Naive thymus-derived CD4-positive, alpha-beta T cell (primary cell): ENCODE results near the gene EPHX1. TPM values are rescaled to one million over a fixed set of nuclear protein-coding genes. Genes with fewer than 3 reads are reported as not detected.
A peak's percentile ranks its signal among the peaks of the same experiment; 100 is the strongest.

Experiments
- ATAC-seq: fragments of 150-1000 bp; cut with Tn5 transposase; 2 replicates; pipeline ENCODE4 v1.10.0; 2021; ENCODE audit warnings: mild to moderate bottlenecking, moderate library complexity
- CTCF ChIA-PET: fragments of 350-600 bp; sonication (Branson Sonifier 250); formaldehyde crosslinking; loops from one replicate; lab custom pipeline; 2021; ENCODE audit warnings: antibody characterized with exemption; lab: Charles Lee
- POLR2A ChIA-PET: fragments of 350-600 bp; sonication (Branson Sonifier 250); formaldehyde crosslinking; loops from one replicate; lab custom pipeline; 2021; ENCODE audit warnings: antibody characterized with exemption, inconsistent platforms; lab: Charles Lee
- DNase-seq, 9 donors: peaks; one replicate each; pipeline versions ENCODE4 v3.0.0 to v3.0.0-alpha.2; 2020 to 2022; ENCODE audit warnings: mixed read lengths in 1 of 9
- H3K27ac ChIP-seq: one replicate; pipeline ENCODE4 v1.7.0; 2013; ENCODE audit warnings: mild to moderate bottlenecking, low read depth, low read length, moderate library complexity
- H3K27me3 ChIP-seq, 2 donors: one replicate each; pipeline ENCODE4 v1.7.0; 2013; ENCODE audit warnings: low read length in 2 of 2, mild to moderate bottlenecking in 2 of 2, moderate library complexity in 2 of 2; ENCODE audit not compliant: control insufficient read depth in 2 of 2, insufficient read depth in 2 of 2
- H3K36me3 ChIP-seq, 3 experiments: 1 replicate in 2 of 3; 2 replicates in 1 of 3; pipeline ENCODE4 v1.7.0; 2013; ENCODE audit warnings: low read length in 3 of 3, mild to moderate bottlenecking in 3 of 3, moderate library complexity in 1 of 3; ENCODE audit not compliant: insufficient read depth in 3 of 3, control insufficient read depth in 2 of 3
- H3K4me1 ChIP-seq, 2 donors: one replicate each; pipeline ENCODE4 v1.7.0; 2013; ENCODE audit warnings: low read length in 2 of 2, mild to moderate bottlenecking in 2 of 2, moderate library complexity in 1 of 2; ENCODE audit not compliant: control insufficient read depth in 2 of 2, insufficient read depth in 2 of 2
- H3K4me3 ChIP-seq: 2 replicates; pipeline ENCODE4 v1.7.0; 2013; ENCODE audit warnings: mild to moderate bottlenecking, low read length
- H3K9me3 ChIP-seq, 3 experiments: 1 replicate in 2 of 3; 2 replicates in 1 of 3; pipeline ENCODE4 v1.7.0; 2013; ENCODE audit warnings: low read length in 3 of 3; ENCODE audit not compliant: control insufficient read depth in 2 of 3
- H3K27ac Mint-ChIP-seq, 9 donors: one replicate each; pipeline ENCODE4 v1.8.0; 2020 to 2022; ENCODE audit warnings: mixed read lengths in 9 of 9, mild to moderate bottlenecking in 8 of 9, moderate library complexity in 5 of 9, inconsistent platforms in 2 of 9
- H3K27me3 Mint-ChIP-seq, 5 donors: one replicate each; pipeline ENCODE4 v1.8.0; 2021 to 2022; ENCODE audit warnings: mixed read lengths in 5 of 5, mild to moderate bottlenecking in 1 of 5
- H3K36me3 Mint-ChIP-seq, 5 donors: one replicate each; pipeline ENCODE4 v1.8.0; 2020 to 2022; ENCODE audit warnings: mixed read lengths in 5 of 5, mild to moderate bottlenecking in 3 of 5, inconsistent platforms in 1 of 5
- H3K4me1 Mint-ChIP-seq, 7 donors: one replicate each; pipeline ENCODE4 v1.8.0; 2020 to 2022; ENCODE audit warnings: mixed read lengths in 7 of 7, mild to moderate bottlenecking in 3 of 7, inconsistent platforms in 1 of 7
- H3K4me3 Mint-ChIP-seq, 10 donors: one replicate each; pipeline ENCODE4 v1.8.0; 2020 to 2022; ENCODE audit warnings: mild to moderate bottlenecking in 10 of 10, mixed read lengths in 10 of 10, moderate library complexity in 6 of 10, inconsistent platforms in 2 of 10
- H3K9me3 Mint-ChIP-seq, 11 donors: one replicate each; pipeline ENCODE4 v1.8.0; 2020 to 2022; ENCODE audit warnings: mixed read lengths in 11 of 11, mild to moderate bottlenecking in 4 of 11, inconsistent platforms in 1 of 11, moderate library complexity in 1 of 11
- intact Hi-C, 2 donors: fragments of 100-400 bp; cut with micrococcal nuclease; formaldehyde crosslinking; loops; one replicate each; pipeline ENCODE4 v1.15.1; 2023
- polyA plus RNA-seq, 2 donors: library from polyadenylated mRNA; unstranded; fragments of 300-500 nt; fragmentation: Illumina TruSeq; gene quantifications; one replicate each; pipeline ENCODE4 v1.2.3, GENCODE V29; 2021
- total RNA-seq, 6 experiments: library from RNA in 5 of 6; stranded (reverse) in 5 of 6; gene quantifications; 1 replicate in 5 of 6; 2 replicates in 1 of 6; pipeline ENCODE4 v1.2.3 and lab custom pipeline; 2021 to 2026

Gene EPHX1
- total and polyA plus RNA-seq, 7 experiments from 2014 or later, result 0.66 to 3.2 (median 2.0) TPM

DNA sequence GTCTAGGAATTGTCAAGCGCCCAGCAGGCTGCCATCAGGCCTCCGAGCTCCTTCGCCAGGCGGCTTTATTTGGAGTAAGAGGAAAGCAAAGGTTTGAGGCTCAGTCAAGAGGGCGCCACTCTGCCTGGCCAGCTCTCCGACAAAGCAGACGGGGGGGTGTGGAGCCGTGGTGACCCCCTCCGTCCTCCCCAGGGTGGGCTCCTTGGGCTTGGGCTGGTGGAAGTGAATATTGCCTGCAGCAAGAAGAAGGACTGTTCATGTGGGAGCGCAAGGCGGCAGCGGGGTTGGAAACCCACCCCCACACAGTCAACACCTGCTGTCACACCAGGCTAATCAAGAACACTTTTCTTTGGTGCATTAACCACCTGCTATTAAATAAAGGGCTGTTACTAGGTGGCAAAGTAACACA lies 14.6 kb downstream of the EPHX1 start:
- no peak overlapping the region for H3K27ac ChIP-seq
- Mint-ChIP-seq H3K27ac (no peak overlapping the region), H3K4me3 (no peak overlapping the region), H3K4me1 (peaks cover 0 to 4% (median 0%) of the 10 kb centered on the region in 7 donors), H3K27me3 (peaks cover 0 to 10% (median 0%) of the 10 kb centered on the region in 5 donors), H3K36me3 (no peaks in the 10 kb centered on the region), H3K9me3 (no peaks in the 10 kb centered on the region)
- no peaks in the 10 kb centered on the region for H3K4me1 ChIP-seq
- no peaks in the 10 kb centered on the region for H3K27me3 ChIP-seq
- CTCF ChIA-PET, result no interaction called here
- POLR2A ChIA-PET, result no interaction called here
- H3K9me3 ChIP-seq, result no peaks in the 10 kb centered on the region
- DNase-seq, result no peak
- intact Hi-C loops, result no loop called here
- H3K36me3 ChIP-seq, result no peaks in the 10 kb centered on the region
- no peak for ATAC-seq
- no peak overlapping the region for H3K4me3 ChIP-seq

DNA sequence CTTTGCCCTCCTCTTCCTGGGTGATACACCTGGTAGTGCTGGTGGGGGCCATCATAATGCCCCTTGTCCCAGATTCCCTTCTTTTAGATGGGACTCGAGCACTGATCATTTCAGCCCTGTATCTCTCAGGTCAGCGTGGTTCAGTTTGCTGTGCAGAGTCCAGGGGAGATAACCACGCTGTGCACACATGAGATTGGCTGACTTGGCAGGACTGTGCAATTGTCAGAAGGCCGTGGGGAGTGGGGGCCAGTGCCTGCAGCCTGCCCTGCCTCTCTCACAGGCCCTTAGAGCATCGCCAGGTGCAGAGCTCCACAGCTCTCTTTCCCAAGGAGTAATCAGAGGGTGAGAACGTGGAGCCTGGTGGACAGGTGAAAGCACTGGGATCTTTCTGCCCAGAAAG lies 15.2 kb downstream of the EPHX1 start:
- Histone ChIP-seq H3K9me3 (no peaks in the 10 kb centered on the region), H3K27me3 (no peaks in the 10 kb centered on the region), H3K4me3 (no peak overlapping the region), H3K4me1 (no peaks in the 10 kb centered on the region), H3K27ac (no peak overlapping the region), H3K36me3 (no peaks in the 10 kb centered on the region)
- DNase-seq (no peak), ATAC-seq (no peak)
- H3K27ac Mint-ChIP-seq, result no peak overlapping the region
- H3K27me3 Mint-ChIP-seq, result peaks cover 0 to 10% (median 0%) of the 10 kb centered on the region in 5 donors
- ChIA-PET POLR2A (no interaction called here), CTCF (no interaction called here)
- H3K4me1 Mint-ChIP-seq, result peaks cover 0 to 4% (median 0%) of the 10 kb centered on the region in 7 donors
- H3K4me3 Mint-ChIP-seq, result no peak overlapping the region
- intact Hi-C loops, result no loop called here
- no peaks in the 10 kb centered on the region for H3K9me3 Mint-ChIP-seq
- no peaks in the 10 kb centered on the region for H3K36me3 Mint-ChIP-seq

DNA sequence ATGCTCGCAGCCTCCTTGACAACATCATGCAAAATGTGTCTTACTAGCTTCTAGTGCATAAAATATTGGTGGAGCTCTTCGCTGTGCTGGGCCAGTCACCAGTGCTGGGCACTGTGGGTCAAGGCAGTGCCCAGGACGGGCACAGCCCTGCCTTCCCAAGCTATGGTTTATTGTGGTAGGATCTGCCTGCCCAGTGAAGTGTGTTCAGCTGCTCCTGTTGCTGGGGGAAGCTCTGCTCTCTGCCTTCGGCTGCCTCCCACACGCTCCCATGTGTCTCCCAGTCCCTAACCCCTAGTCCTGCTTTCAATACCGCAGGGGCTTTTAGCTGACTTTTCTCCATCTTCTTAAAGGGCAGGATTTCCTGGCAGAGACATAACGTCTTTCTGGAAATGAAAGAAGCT lies 15.7 kb downstream of the EPHX1 start:
- no peak overlapping the region for H3K4me3 ChIP-seq
- H3K36me3 ChIP-seq, result no peaks in the 10 kb centered on the region
- no peaks in the 10 kb centered on the region for H3K4me1 ChIP-seq
- POLR2A ChIA-PET, result interaction anchor here (0.6 to 1.2 kb wide), 2 partner anchors 9 to 13 kb away, joined by 3 read pairs; no protein-coding TSS in a partner anchor
- Mint-ChIP-seq H3K4me1 (peaks cover 0 to 4% (median 0%) of the 10 kb centered on the region in 7 donors), H3K4me3 (no peak overlapping the region), H3K27me3 (peaks cover 0 to 6% (median 0%) of the 10 kb centered on the region in 5 donors), H3K9me3 (no peaks in the 10 kb centered on the region), H3K36me3 (no peaks in the 10 kb centered on the region), H3K27ac (no peak overlapping the region)
- ATAC-seq (no peak), DNase-seq (no peak)
- intact Hi-C loops, result no loop called here
- no peak overlapping the region for H3K27ac ChIP-seq
- H3K27me3 ChIP-seq, result no peaks in the 10 kb centered on the region
- H3K9me3 ChIP-seq, result no peaks in the 10 kb centered on the region
- CTCF ChIA-PET, result no interaction called here

DNA sequence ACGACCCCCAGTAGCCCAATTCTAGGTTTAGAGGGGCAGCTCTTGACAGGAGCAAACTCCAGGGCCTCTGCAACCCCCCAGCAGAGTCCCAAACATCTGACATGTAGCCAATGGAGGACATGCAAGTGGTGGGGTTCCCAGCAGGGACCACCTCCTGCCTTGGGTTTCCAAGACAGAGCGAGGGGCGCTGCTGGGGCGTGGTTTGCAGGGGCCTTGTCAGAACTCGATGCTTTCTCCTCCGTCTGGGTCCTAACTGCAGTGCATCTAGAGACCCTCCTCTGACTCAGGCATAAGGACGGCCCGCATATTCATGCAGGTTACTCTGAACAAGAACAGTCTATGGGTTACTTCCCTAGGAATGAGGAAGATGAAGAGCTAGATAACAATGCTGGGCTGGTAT lies 17.2 kb downstream of the EPHX1 start:
- Histone ChIP-seq H3K36me3 (no peaks in the 10 kb centered on the region), H3K27ac (no peak overlapping the region), H3K9me3 (no peaks in the 10 kb centered on the region), H3K4me3 (no peak overlapping the region), H3K4me1 (no peaks in the 10 kb centered on the region), H3K27me3 (no peaks in the 10 kb centered on the region)
- ChIA-PET CTCF (no interaction called here), POLR2A (interaction anchor here (1.3 kb wide), 1 partner anchor 13 kb away, joined by 3 read pairs; no protein-coding TSS in a partner anchor)
- Mint-ChIP-seq H3K36me3 (no peaks in the 10 kb centered on the region), H3K9me3 (no peaks in the 10 kb centered on the region), H3K4me1 (peaks cover 0 to 4% (median 0%) of the 10 kb centered on the region in 7 donors), H3K27ac (no peak overlapping the region), H3K27me3 (peaks cover 0 to 2% (median 0%) of the 10 kb centered on the region in 5 donors), H3K4me3 (no peak overlapping the region)
- intact Hi-C loops, result no loop called here
- ATAC-seq (no peak), DNase-seq (no peak)

DNA sequence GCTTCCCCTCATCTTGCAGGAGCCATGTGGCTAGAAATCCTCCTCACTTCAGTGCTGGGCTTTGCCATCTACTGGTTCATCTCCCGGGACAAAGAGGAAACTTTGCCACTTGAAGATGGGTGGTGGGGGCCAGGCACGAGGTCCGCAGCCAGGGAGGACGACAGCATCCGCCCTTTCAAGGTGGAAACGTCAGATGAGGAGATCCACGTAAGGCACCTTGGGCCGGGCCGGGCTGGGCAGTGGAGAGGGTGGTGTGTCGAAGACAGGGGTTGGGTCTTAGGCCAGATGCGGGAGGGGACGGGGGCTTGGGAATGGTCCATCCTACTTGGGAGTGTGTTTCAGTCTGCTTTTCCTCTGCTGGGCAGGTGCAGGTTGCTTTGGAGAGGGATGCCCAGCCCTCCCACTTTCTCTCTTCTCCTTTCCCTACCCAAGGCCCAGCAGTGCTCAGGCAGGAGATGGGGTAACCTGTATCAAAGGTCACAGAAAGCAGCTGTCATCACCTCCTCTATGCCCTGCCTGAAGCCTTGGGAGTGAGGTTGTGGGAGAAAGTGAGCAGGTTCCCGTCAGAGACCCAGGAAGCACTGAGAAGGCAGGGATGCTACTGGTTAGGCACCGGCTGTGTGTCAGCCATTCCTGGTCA lies 18.9 kb downstream of the EPHX1 start:
- ATAC-seq (no peak), DNase-seq (no peak)
- Mint-ChIP-seq H3K9me3 (no peaks in the 10 kb centered on the region), H3K27me3 (no peaks in the 10 kb centered on the region), H3K27ac (no peak overlapping the region), H3K4me1 (peaks cover 0 to 4% (median 0%) of the 10 kb centered on the region in 7 donors), H3K36me3 (no peaks in the 10 kb centered on the region), H3K4me3 (peak overlapping the region in 1 of 10 donors; percentile 39)
- ChIA-PET POLR2A (no interaction called here), CTCF (interaction anchor here (1.3 kb wide), 1 partner anchor 276 kb away, joined by 3 read pairs; no protein-coding TSS in a partner anchor)
- no peaks in the 10 kb centered on the region for H3K36me3 ChIP-seq
- intact Hi-C loops, result no loop called here
- H3K27ac ChIP-seq, result no peak overlapping the region
- H3K27me3 ChIP-seq, result no peaks in the 10 kb centered on the region
- H3K4me1 ChIP-seq, result no peaks in the 10 kb centered on the region
- no peaks in the 10 kb centered on the region for H3K9me3 ChIP-seq
- H3K4me3 ChIP-seq, result no peak overlapping the region

DNA sequence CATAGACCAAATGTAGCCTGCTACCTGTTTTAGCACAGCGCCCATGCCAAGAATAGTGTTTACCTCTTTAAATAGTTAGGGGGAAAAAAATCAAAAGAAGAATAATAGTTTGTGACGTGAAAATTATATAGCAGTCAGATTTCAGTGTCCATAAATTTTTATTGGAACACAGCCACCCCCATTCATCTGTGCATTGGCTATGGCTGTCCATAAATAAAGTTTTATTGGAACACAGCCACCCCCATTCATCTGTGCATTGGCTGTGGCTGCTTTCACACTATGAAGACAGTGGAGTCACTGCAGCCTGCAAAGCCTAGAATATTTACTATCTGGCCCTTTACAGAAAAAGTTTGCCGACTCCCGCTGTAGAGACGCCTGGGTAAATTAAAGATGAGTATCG lies 20.9 kb downstream of the EPHX1 start:
- no peaks in the 10 kb centered on the region for H3K36me3 ChIP-seq
- DNase-seq, result no peak
- no peaks in the 10 kb centered on the region for H3K9me3 ChIP-seq
- no peak overlapping the region for H3K4me3 ChIP-seq
- no peaks in the 10 kb centered on the region for H3K4me1 ChIP-seq
- ChIA-PET CTCF (no interaction called here), POLR2A (no interaction called here)
- H3K27me3 ChIP-seq, result no peaks in the 10 kb centered on the region
- Mint-ChIP-seq H3K4me1 (peaks cover 0 to 3% (median 1%) of the 10 kb centered on the region in 7 donors), H3K4me3 (no peak overlapping the region), H3K27ac (peak overlapping the region in 1 of 9 donors; percentile 56), H3K36me3 (no peaks in the 10 kb centered on the region), H3K9me3 (peaks cover 0 to 1% (median 0%) of the 10 kb centered on the region in 11 donors), H3K27me3 (no peaks in the 10 kb centered on the region)
- intact Hi-C loops, result no loop called here
- ATAC-seq, result no peak
- H3K27ac ChIP-seq, result no peak overlapping the region
